Measurements from ENCODE around the gene MAP1LC3B2. TPM values are rescaled to one million over a fixed set of nuclear protein-coding genes. Genes with fewer than 3 reads are reported as not detected.

Gene MAP1LC3B2
- total RNA-seq, 1 donor from 2014 or later = 0.46 TPM

DNA sequence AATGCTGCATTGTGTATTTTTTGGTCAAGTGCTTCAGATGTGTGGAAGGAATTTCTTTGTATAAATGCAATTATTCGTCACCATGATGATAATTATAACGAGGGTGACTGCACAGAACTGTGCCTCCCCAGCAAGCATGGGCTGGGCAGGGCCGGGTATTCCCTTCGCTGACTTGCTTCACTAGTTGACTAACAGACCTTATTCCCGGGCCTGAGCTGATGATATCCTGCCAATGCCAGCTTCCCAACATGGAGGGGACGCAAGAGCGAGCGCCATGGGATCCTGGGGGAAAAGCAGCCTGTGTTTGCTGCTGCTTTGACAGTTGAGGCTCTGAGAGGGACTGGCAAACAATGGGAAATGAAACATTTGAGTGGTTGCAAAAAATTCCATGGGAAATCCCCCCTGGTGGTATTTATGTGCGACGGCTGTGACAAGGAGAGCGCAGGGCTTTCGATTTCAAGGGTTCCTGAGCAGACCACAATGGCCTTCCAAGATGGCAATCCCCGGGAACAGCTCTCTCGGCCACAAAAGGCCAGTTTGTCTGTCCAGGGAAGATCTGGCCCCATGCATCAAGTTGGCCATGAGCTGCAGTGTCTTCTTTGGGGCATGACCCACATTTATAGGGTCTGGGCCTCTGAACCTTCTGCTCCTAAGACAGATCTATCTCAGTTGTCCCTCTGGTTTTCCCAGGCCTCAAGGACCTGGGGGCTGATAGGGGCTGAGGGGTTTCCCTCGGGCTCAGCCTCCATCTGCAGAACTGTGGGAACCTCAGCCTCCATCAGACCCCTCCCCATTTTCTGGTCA, 21.9 kb upstream of the MAP1LC3B2 start:
- DNase-seq (ENCODE audit: low read depth, low spot score) = no peak

DNA sequence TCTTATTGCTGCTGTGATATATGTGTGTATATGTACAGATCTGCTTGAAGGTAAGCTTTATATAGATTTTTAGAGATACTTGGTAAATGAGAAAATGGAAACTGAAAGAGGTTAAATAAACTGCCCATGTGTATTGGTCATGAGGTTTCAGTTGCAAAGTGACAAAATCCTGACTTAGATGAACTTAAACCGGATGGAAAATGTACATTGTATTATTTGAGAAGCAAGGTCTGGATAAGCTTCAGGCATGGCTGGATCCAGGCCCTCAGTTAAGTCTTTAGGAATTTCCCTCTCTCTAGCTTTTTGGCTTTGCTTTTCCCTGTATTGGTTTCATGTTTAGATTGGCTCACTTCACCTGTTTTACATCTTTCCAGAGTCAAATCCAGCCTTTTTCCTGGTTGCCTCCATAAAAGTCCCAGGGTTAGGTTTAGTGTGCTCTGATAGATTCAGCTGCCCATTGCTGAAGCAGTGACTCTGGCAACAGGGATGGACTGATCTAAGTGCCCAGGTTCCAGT, 21.0 kb upstream of the MAP1LC3B2 start:
- no peak for DNase-seq (ENCODE audit: low read depth, low spot score)

DNA sequence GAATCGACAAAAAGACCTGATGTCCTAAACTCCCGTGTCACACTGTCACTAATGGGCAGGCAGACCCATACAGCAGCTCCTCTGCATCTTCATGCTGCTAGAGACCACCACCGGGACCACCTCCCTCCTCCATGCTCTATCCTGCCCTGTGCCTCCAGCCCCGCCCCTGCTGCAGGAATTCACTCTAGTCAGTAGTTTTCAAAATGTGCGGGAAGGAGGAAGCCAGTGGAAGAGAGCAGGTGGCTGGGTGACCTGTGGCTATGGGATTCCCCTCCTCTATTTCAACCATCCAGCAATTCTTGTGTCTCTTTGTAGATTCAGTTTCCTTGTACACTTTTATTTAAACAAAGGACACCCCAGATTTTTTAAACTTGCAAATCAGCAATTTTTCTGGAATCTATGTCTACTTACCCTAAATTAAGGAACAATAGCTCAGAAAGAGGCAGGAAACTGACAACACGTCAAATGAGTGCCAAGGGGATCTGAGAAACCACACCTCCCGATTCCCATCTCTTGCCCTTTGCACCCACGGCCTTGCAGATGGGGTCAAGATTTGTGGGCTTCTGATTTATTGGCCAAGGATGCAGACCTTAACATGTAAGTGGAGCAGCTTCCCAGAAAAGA, 20.4 kb upstream of the MAP1LC3B2 start:
- DNase-seq (ENCODE audit: low read depth, low spot score) = no peak

DNA sequence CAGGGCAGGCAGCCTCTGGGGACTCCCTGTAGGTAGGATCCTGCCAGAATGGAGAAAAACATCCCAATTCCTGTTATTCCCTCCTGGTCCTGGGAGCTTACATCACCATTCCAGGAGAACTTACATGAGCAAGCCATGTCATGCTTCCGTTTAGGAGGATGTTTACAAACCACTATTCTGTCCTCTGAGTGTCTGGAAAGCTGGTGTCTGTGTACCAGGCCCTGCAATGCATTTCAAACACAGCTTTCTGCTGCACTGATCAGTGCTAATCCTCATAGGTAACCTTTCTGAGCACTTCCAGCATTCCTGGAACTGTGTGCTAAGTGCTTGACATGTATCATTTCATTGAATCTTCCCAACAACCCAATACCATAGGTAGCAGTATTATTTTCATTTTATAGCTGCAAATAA, 19.8 kb upstream of the MAP1LC3B2 start:
- DNase-seq (ENCODE audit: low read depth, low spot score) = no peak

DNA sequence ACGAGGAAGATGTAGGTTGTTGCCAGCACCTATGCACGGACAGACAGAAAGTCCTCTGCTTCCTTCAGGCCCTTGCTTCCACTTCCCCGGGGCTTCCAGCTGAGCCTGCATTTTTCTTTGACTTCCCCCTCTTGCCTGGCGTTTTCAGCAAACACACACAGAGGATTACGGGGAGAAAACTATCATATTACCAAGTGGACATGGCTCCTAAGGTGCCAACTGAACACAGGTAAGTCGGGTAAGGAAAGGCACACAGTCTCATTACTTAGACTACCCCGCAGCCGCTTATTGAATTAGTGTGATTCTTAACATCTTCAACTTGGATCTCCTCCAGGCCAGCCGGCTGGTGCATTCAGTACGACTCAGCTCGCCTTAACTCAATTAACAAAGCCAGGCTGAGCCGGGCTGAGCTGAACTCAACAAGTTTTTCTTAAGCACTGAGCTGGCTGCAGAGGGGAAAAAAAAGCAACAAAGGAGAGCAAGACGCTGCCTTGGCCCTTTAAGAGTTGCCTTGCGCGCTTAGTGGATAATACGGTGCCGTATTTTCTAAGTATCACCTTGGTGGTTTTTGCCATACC, 19.2 kb upstream of the MAP1LC3B2 start:
- DNase-seq (ENCODE audit: low read depth, low spot score) = no peak

DNA sequence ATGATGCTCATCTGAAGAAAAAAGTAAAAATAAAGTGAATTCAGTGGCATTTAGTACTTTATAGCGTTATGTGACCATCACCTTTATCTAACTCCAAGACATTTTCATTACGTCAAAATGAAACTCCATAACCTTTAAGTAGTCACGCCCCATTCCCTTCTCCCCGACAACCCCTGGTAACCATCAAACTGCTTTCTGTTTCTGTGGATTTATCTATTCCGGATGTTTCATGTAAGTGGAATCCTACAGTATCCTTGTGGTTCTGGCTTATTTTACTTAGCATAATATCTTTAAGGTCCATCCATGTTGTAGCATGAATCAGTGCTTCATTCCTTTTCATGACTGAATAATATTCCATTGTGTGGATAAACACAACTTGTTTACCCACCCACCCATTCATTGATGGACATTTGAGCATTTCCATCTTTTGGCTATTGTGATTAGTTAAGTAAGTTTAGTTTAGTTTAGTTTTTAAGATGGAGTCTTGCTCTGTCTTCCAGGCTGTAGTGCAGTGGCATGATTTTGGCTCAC, 18.5 kb upstream of the MAP1LC3B2 start:
- no peak for DNase-seq (ENCODE audit: low read depth, low spot score)

DNA sequence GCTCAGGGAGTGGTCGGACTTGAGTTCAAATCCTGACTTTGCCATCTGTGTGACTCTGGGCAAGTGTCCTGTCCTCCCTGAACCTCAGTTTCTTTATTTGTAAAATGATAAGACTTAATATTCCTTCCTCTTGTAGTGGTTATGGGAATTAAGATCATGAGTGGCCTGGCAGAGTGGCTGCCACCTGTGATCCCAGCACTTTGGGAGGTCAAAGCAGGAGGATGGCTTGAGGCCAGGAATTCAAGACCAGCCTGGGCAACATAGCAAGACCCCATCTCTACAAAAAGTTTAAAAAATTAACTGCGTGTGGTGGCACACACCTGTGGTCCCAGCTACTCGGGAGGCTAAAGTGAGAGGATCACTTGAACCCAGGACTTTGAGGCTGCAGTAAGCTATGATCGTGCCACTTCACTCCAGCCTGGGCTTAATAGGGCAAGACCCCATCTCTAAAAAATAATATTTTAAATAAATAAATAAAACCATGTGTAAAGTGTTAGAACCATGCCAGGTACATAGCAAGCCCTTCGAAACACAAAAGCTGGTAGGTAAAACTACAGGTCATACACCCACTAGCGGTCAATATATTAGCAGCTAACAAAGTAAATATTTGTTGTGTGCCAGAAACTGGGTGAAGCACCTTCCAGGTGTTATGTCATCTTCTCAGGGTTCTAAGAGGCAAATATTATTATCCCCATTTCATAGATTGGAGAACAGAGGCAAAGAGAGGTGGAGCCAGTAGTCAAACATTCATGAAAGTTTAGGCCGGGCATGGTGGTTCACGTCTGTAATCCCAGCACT, 17.4 kb upstream of the MAP1LC3B2 start:
- no peak for DNase-seq (ENCODE audit: low read depth, low spot score)

DNA sequence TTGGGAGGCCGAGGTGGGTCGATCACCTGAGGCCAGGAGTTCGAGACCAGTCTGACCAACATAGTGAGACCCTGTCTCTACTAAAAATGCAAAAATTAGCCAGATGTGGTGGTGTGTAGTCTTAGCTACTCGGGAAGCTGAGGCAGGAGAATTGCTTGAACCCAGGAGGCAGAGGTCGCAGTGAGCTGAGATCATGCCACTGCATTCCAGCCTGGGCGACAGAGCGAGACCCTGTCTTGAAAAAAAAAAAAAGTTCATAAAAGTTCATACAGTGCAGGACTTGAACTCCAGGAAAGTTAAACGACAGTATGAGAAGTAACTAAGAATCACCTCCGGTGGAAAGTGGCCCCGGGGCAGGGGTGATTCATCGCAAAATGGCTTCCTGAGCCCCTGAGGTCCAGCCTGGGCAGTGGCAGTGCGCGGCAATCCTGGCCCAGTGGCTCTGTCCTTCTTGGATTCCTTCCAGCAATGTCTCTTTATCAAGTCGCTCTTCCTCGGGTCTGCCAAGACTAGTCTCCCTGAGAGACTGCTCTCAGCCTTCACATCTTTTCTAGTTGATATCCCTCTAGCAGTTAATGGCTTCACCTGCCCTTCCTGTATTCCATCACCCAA, 16.7 kb upstream of the MAP1LC3B2 start:
- no peak for DNase-seq (ENCODE audit: low read depth, low spot score)

DNA sequence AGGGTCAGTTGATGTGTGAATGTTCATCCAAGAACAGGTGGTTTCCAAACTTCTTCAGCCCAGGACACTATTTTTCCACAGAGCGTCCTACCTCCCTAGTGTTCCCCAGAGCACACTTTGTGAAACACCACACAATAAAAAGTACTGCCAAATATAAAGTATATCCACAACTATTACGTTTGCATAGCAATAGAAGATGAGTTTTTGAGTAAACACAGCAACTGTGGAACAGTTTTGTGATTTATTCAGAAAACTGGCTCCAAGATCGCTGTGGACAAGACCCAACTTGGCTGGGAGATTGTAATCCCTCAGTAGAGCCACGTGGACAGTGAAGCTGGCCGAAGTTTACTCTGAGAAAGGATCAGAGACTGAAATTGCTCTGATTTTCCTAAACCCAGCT, 14.5 kb upstream of the MAP1LC3B2 start:
- DNase-seq (ENCODE audit: low read depth, low spot score) = no peak

DNA sequence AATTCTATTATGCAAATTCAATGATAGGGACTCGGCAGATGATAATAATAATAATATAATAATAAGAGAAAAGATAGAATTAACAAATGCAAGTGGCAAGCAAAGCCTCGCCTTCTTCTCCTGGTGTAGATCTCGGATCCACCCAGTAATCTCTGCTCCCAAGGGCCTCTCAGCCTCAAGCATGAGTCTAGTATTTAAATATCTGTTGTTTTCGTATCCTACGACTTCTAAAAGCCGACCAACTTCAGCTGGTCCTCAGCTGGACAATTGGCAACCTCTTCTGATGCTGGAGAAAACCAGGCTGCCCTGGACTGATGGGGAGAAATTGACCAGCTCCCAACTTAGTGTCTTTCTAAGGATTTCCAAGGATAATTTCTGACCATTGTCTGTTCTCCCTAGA, 14.0 kb upstream of the MAP1LC3B2 start:
- no peak for DNase-seq (ENCODE audit: low read depth, low spot score)

DNA sequence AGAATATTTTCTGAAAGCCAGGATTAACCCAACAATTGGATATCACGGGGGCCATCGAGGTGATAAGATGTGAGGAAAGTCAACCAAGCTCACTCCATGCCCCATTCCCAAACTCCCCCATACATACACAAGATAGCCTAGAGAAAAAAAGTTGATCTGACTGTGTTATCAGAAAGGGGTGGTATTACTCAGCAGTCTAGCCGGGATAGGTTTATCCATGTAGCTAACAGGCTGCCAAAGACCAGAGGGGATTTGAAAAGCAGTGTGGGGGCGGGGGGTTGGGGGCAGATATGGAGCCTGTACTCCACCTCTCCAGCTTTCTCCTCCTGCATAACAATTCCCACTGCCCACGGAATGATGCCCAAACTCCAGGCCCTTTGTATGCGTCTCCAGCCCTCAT, 13.2 kb upstream of the MAP1LC3B2 start:
- DNase-seq (ENCODE audit: low read depth, low spot score) = no peak

DNA sequence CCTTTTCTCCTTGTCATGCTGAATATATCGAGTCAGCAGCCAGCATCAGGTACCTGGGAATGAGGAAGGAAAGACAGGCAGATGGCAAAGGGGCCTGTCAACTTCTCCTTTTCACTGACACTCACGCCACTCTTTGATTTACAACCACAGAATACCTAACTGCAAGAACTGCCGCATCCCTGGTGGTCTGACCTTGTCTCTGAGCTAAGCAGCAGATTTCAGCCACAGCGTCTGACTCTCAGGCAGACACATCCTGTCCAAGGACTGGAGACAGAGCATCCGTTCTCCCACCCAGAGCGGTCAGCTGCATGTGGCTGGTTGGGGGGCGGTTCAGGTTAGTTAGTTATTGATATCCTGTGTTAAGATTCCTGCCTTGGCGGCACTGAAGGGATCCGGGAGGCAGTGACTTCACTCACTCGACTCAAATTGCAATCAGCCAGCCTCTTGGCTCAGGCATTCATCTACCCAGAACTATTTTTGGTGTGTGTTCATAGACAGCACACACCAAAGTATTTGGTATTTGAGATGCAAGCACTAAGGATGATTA, 11.2 kb upstream of the MAP1LC3B2 start:
- no peak for DNase-seq (ENCODE audit: low read depth, low spot score)

DNA sequence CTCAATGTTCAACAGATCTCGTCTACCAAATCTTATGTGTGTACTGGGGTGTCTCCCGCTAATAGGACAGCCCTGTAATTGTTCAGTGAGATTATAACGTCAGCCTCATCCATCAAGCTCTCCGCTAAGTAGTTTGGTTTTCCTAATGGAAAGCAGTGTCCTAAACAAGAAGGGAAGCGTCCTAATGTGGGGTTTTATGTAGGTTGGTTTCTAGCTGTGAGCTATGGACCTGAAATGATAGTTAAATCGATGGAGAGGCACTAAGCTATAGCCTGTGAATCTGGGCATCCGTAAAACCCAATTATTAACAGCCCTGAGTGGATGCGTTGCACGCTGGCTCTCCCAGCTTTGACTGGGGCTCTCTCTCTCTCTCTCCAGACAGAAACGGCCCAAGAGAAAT, 9.2 kb upstream of the MAP1LC3B2 start:
- no peak for DNase-seq (ENCODE audit: low read depth, low spot score)

DNA sequence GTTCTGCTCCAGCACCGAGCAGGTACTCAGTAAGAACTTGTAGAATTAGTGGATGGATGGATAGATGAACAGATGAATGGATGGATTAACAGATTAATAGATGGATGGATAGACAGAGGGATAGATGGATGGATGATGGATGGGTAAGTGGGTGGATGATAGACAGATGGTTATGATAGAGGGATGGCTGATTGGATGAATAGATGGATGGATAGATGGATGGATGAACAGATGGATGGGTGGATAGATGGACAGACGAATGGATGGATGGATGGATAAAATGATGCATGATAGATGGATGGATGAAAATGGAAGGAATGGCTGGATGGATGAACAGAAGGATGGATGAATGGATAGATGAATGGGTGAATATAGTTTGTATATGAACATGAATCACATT, 8.0 kb upstream of the MAP1LC3B2 start:
- no peak for DNase-seq (ENCODE audit: low read depth, low spot score)

DNA sequence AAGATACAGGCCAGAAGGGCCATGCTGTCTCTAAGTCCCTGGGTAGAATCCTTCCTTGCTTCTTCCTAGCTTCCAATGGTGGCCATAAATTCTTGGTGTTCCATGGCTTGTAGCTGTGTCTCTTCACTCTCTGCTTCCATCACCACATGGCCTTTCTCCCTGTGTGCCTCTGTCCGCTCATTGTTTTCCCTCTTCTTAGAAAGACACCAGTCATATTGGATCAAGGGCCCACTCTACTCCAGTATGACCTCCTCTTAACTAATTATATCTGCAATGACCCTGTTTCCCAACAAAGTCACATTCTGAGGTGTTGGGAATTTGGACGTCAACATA, 7.6 kb upstream of the MAP1LC3B2 start:
- DNase-seq (ENCODE audit: low read depth, low spot score) = no peak

DNA sequence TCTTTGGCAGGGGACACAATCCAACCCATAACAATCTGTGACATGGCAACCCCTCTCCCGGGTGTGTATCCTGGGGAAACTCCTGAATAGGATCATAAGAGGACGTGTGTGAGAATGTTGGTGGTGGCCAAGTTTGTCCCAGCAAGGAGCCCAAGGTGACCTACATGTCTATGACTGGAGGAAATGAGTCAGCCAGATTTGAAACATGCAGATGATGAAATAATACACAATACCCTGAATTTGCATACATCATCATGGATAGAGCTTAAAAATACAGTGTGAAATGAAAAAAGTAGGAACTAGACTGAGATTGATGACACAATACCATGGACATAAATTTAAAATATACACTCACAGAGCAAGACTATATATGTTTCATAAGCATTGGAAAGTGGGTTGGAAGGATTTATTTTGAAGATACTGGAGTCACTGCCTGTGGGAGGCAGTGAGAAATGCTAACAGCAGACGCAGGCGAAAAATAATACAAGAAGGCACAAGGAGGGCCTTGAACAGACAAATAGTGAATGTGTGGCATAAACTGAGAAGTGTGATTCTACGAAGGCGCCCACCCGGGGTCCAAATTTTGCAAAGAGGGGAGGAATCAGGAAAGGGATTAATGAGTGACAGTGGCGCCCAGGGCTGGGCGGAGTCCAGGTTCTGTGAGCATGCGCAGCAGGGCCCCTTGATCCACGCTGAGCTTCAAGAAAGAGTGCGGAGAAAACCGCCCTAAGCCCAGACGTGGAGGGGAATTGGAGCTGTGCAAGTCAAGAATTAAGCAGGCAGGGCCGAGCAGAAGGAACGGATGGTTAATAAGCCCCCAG, 7.0 kb upstream of the MAP1LC3B2 start:
- no peak for DNase-seq (ENCODE audit: low read depth, low spot score)

DNA sequence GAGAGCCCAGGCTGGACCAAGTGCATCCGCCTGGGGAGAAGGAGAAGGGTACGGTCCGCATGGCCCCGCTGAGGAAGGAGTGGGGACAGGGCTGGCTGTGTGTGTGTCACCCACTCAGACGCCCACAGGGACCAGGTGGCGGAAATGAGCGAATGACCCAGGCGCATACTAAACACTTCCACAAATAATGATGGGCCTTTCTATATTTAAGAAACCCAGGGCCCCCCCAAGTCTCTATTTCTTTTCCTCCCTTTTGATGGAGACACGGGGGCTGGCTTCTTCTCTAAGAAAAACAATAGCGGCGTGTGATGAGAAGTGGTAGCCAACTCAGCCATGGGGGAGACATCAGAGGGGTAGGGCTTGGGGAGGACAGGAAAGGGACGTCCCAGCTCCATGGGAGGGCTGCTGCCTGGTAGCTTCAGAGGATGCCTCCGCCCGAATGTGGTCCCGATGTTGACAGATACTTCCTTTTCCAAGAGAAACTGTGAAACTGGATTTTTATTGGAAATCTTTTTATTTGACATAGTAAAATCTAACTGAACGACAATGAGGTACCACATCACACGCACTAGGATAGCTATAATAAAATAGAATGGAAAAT, 6.3 kb upstream of the MAP1LC3B2 start:
- DNase-seq (ENCODE audit: low read depth, low spot score) = no peak

DNA sequence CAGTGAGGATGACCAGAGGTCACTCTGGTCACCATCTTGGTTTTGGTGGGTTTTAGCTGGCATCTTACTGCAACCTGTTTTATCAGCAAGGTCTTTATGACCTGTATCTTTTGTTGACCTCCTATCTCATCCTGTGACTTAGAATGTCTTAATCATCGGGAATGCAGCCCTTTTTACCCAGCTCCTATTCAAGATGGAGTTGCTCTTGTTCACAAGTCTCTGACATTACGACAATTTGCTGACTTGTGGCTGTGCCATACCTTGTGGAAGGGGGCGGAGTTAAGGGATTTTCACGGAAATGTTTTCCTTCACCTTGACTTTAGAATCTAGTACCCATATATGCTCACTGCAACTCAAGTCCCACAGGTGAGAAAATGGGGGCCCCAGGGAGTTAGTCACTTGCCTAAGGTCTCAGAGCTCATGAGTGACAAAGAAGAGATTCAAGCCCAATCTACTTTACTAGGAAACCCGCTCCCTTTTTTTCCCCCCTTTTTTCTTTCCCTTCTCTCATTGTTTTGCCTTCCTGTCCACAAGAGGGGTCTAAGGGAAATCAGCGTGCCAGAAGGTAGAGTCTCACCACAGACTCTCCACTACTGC, 2.7 kb upstream of the MAP1LC3B2 start:
- no peak for DNase-seq (ENCODE audit: low read depth, low spot score)

DNA sequence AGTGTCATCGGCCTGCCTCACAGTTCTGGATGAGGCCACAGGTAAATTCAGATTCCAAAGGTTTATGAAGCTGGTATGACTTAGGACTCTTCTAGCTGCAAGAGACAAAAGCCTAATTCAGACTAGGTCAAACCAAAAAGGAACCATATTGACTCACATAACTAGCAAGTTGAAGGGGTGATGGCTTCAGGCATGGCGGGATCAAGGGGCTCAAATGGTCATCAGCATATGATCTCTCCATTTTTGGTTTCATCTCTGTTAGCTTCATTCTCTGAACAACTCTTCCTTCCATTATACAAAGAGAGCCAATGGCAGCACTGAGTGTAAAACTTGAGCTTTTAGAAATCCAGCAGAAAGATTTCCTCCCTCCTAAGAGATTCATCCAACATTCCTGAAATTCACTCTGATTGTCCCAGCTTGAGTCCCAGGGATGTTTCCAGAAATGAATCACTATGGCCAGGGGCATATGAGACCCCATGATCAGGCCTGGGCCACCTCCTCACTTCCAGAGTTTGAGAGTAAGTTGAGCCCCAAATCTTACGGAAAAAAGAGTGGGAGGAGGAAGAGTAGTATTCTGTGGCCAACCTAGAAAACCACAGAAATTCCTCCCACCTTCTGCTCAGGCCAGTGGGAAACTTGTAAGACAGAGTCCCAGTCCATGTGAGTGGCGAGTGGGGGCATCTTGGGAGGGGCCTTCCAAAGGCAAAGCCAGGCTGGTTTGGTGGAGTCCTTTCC, 2.0 kb upstream of the MAP1LC3B2 start:
- DNase-seq (ENCODE audit: low read depth, low spot score) = no peak
